HG02885 (cell line): ENCODE measurements around the gene EZH1.

Experiments
- ATAC-seq: cut with Tn5 transposase; IDR thresholded peaks from one replicate; pipeline ENCODE4 v1.9.1; 2021; ENCODE audit warnings: mild to moderate bottlenecking; ENCODE audit not compliant: unreplicated experiment, poor library complexity

The EZH1 gene

GRCh38 chr17:42685831-42686230, 59.0 kb downstream of the EZH1 start:
- ATAC-seq: no peak

GRCh38 chr17:42684929-42685556, 59.8 kb downstream of the EZH1 start:
- no peak for ATAC-seq

- no peak for ATAC-seq
These were observed 61.3 kb downstream of the EZH1 start for GRCh38 chr17:42683407-42684034.

GRCh38 chr17:42682722-42683403, 62.0 kb downstream of the EZH1 start:
- no peak for ATAC-seq

GRCh38 chr17:42681976-42682721, 62.7 kb downstream of the EZH1 start, which contains the start of gene CNTNAP1:
CNTNAP1 (plus strand) TSS chr17:42682531; CDS start chr17:42682830, 299 bp downstream.
- no peak for ATAC-seq

- ATAC-seq: no peak
These were observed 64.5 kb downstream of the EZH1 start for GRCh38 chr17:42680331-42680808.

GRCh38 chr17:42679492-42680330, 65.1 kb downstream of the EZH1 start:
- no peak for ATAC-seq

- ATAC-seq: no peak
These were observed 65.8 kb downstream of the EZH1 start for GRCh38 chr17:42678951-42679491.

- peak; percentile 24 for ATAC-seq
These were observed 66.7 kb downstream of the EZH1 start for GRCh38 chr17:42677921-42678781.

- peak; percentile 64 for ATAC-seq
These were observed 67.6 kb downstream of the EZH1 start for GRCh38 chr17:42677012-42677857.

- no peak for ATAC-seq
These were observed 68.3 kb downstream of the EZH1 start, which contains the start of gene PLEKHH3 for GRCh38 chr17:42676424-42677011. PLEKHH3 (minus strand) TSS chr17:42676994; CDS start chr17:42676563, 431 bp downstream.

- no peak for ATAC-seq
These were observed 68.8 kb downstream of the EZH1 start for GRCh38 chr17:42675965-42676423.

- ATAC-seq: no peak
These were observed 69.4 kb downstream of the EZH1 start for GRCh38 chr17:42675348-42675964.

GRCh38 chr17:42674755-42675347, 70.0 kb downstream of the EZH1 start:
- no peak for ATAC-seq

GRCh38 chr17:42673885-42674754, 70.7 kb downstream of the EZH1 start:
- no peak for ATAC-seq
